Astrocyte (in vitro differentiated cells and primary cell): ENCODE results near the gene SV2C.

Experiments
- EZH2 ChIP-seq: IDR thresholded peaks from 2 replicates; pipeline ENCODE4 v1.6.1; 2012; ENCODE audit warnings: mild to moderate bottlenecking, low read length, inconsistent platforms; ENCODE audit not compliant: insufficient read depth
- TF ChIP-seq, protein P1 (sequence below): IDR thresholded peaks from 2 replicates; pipeline ENCODE4 v1.5.1; 2011; ENCODE audit warnings: low read depth, mild to moderate bottlenecking, inconsistent platforms, low read length, moderate library complexity; ENCODE audit not compliant: insufficient read depth

DNA sequence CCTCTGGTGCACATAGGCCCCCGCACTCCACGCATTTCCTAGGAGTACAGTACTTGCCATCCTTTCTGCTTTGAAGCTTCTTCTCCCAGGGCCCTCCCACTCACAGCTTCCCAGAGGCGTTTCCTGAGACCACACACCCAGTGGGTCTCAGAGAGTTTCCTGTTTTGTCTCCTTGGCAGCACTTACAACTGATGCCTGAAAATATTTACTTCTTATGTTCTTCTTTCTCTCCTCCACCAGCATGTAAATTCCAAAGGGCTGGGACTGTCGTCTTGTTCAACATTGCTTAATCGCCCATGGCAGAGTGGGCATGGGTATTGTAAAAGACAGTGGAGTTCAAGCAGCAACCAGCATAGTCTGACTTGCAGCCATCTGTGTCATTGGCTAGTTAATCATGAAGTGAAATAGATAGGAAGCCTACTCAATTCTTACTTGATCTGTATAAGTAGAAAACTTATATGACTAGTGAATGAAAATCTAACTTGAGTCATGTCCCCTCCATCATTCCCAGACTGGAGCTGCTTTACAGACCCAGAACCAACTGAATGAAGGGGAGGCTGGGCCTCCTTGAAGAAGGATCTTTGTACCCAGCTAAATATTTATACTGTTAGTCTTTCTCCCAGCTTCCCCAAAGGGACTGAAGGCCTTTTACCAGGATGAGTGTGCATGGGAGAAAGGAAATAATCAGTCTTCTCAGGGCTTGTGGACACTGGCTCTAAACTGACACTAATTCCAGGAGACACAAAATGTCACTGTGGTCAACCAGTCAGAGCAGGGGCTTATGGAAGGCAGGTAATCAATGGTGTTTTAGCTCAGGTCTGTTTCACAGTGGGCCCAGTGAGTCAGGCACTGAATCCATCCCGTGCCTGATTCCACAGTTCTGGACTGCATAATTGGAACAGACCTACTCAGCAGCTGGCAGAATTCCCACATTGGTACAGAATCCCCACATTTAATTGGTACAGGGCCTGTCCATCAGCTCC lies 116.4 kb downstream of the SV2C start:
- TF ChIP-seq, protein P1, sequence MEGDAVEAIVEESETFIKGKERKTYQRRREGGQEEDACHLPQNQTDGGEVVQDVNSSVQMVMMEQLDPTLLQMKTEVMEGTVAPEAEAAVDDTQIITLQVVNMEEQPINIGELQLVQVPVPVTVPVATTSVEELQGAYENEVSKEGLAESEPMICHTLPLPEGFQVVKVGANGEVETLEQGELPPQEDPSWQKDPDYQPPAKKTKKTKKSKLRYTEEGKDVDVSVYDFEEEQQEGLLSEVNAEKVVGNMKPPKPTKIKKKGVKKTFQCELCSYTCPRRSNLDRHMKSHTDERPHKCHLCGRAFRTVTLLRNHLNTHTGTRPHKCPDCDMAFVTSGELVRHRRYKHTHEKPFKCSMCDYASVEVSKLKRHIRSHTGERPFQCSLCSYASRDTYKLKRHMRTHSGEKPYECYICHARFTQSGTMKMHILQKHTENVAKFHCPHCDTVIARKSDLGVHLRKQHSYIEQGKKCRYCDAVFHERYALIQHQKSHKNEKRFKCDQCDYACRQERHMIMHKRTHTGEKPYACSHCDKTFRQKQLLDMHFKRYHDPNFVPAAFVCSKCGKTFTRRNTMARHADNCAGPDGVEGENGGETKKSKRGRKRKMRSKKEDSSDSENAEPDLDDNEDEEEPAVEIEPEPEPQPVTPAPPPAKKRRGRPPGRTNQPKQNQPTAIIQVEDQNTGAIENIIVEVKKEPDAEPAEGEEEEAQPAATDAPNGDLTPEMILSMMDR, result no peak
- no peak for TF ChIP-seq EZH2
